GM21360 (cell line): ENCODE results near the gene HMGCL.
A peak's percentile ranks its signal among the peaks of the same experiment; 100 is the strongest.
"Not testable (repeated sequence)": the region's sequence is repeated elsewhere in the genome, so short reads cannot be mapped to it uniquely, and the experiment has no call there.

Source experiments
- ATAC-seq: cut with Tn5 transposase; IDR thresholded peaks from one replicate; pipeline ENCODE4 v1.9.1; 2021; ENCODE audit warnings: mild to moderate bottlenecking, moderate library complexity; ENCODE audit not compliant: unreplicated experiment

Gene HMGCL

GRCh38 chr1:23827717-23828116 lies 2.5 kb upstream of the HMGCL start:
- ATAC-seq: no peak

GRCh38 chr1:23826590-23826989 lies 1.4 kb upstream of the HMGCL start:
- not testable (repeated sequence) for ATAC-seq

- ATAC-seq: no peak
These were observed 713 bp upstream of the HMGCL start for GRCh38 chr1:23825762-23826522.

GRCh38 chr1:23824711-23825075 lies 536 bp downstream of the HMGCL start:
- peak; percentile 5 for ATAC-seq

GRCh38 chr1:23823767-23824166 lies 1.5 kb downstream of the HMGCL start:
- no peak for ATAC-seq

- no peak for ATAC-seq
These were observed 7.6 kb downstream of the HMGCL start for GRCh38 chr1:23817633-23818032.

- ATAC-seq: no peak
These were observed 8.3 kb downstream of the HMGCL start for GRCh38 chr1:23816906-23817305.

- ATAC-seq: no peak
These were observed 8.9 kb downstream of the HMGCL start for GRCh38 chr1:23816361-23816760.

- ATAC-seq: no peak
These were observed 11.2 kb downstream of the HMGCL start for GRCh38 chr1:23814016-23814415.

GRCh38 chr1:23810818-23811540 lies 14.2 kb downstream of the HMGCL start:
- ATAC-seq: no peak

GRCh38 chr1:23809751-23810171 lies 15.5 kb downstream of the HMGCL start:
- no peak for ATAC-seq

GRCh38 chr1:23807453-23807852 lies 17.8 kb downstream of the HMGCL start:
- no peak for ATAC-seq

GRCh38 chr1:23806280-23806679 lies 18.9 kb downstream of the HMGCL start:
- ATAC-seq: no peak

GRCh38 chr1:23805025-23805424 lies 20.2 kb downstream of the HMGCL start:
- ATAC-seq: no peak

- ATAC-seq: no peak
These were observed 20.9 kb downstream of the HMGCL start for GRCh38 chr1:23804183-23804835.

- no peak for ATAC-seq
These were observed 21.6 kb downstream of the HMGCL start for GRCh38 chr1:23803674-23804073.

GRCh38 chr1:23802809-23803342 lies 22.4 kb downstream of the HMGCL start:
- ATAC-seq: not testable (repeated sequence)

GRCh38 chr1:23801876-23802275 lies 23.4 kb downstream of the HMGCL start:
- ATAC-seq: no peak

GRCh38 chr1:23801338-23801748 lies 23.9 kb downstream of the HMGCL start:
- ATAC-seq: no peak

- ATAC-seq: peak; percentile 69
These were observed 24.6 kb downstream of the HMGCL start, which contains the start of gene GALE for GRCh38 chr1:23800400-23801337. GALE (minus strand) TSS chr1:23800754; CDS start chr1:23799007, 1,747 bp downstream.
